ENCODE data around the gene SKIL. TPM values are rescaled to one million over a fixed set of nuclear protein-coding genes. Genes with fewer than 3 reads are reported as not detected.

SKIL gene
- total RNA-seq, 1 donor from 2014 or later: 98.0 TPM

GRCh38 chr3:170438836-170439235, 81.3 kb downstream of the SKIL start:
- no peak for TF ChIP-seq CTCF (IDR thresholded peaks at IDR 0.05; ENCODE audit: unreplicated experiment)
- Mint-ChIP-seq H3K4me1 (ENCODE audit: low read depth) (peaks cover 7% of the 10 kb centered on the region), H3K36me3 (ENCODE audit: insufficient read depth) (no peaks in the 10 kb centered on the region), H3K27ac (no peak overlapping the region), H3K4me3 (ENCODE audit: low read depth) (no peak overlapping the region), H3K9me3 (ENCODE audit: low read depth) (no peaks in the 10 kb centered on the region), H3K27me3 (peaks cover 3% of the 10 kb centered on the region)
- DNase-seq (ENCODE audit: low spot score, unreplicated experiment): no peak

- no peak for TF ChIP-seq CTCF (IDR thresholded peaks at IDR 0.05; ENCODE audit: unreplicated experiment)
- peaks cover 3% of the 10 kb centered on the region for H3K27me3 Mint-ChIP-seq
- H3K27ac Mint-ChIP-seq: no peak overlapping the region
- H3K9me3 Mint-ChIP-seq (ENCODE audit: low read depth): no peaks in the 10 kb centered on the region
- no peak for DNase-seq (ENCODE audit: low spot score, unreplicated experiment)
- peaks cover 7% of the 10 kb centered on the region for H3K4me1 Mint-ChIP-seq (ENCODE audit: low read depth)
- H3K4me3 Mint-ChIP-seq (ENCODE audit: low read depth): no peak overlapping the region
- no peaks in the 10 kb centered on the region for H3K36me3 Mint-ChIP-seq (ENCODE audit: insufficient read depth)
These were observed 82.8 kb downstream of the SKIL start for GRCh38 chr3:170440344-170440743.

DNA sequence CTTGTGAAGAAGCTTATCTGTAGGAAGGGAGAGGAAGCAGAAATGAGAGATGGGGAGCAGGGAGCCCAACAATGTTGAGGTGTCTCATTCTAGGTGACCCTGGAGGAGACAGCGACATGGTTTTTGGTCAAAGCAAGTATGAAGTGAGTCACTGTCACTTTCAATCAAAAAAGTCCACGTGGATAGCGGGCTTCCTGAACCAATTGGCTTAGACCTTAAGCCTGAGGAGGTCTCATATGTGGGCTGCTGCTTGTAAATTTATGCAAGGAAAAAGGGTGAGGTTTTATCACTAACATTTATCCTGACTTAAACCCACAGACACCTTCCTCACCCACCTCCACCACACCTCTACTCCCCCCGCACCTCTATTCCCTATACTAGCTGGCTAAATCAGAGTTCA, 83.9 kb downstream of the SKIL start:
- Mint-ChIP-seq H3K27ac (no peak overlapping the region), H3K4me3 (ENCODE audit: low read depth) (no peak overlapping the region), H3K36me3 (ENCODE audit: insufficient read depth) (no peaks in the 10 kb centered on the region), H3K9me3 (ENCODE audit: low read depth) (no peaks in the 10 kb centered on the region), H3K27me3 (peaks cover 3% of the 10 kb centered on the region), H3K4me1 (ENCODE audit: low read depth) (peaks cover 7% of the 10 kb centered on the region)
- TF ChIP-seq CTCF (IDR thresholded peaks at IDR 0.05; ENCODE audit: unreplicated experiment): no peak
- DNase-seq (ENCODE audit: low spot score, unreplicated experiment): no peak

- no peak for DNase-seq (ENCODE audit: low spot score, unreplicated experiment)
- Mint-ChIP-seq H3K36me3 (ENCODE audit: insufficient read depth) (no peaks in the 10 kb centered on the region), H3K27ac (no peak overlapping the region), H3K4me3 (ENCODE audit: low read depth) (no peak overlapping the region), H3K4me1 (ENCODE audit: low read depth) (peaks cover 6% of the 10 kb centered on the region), H3K9me3 (ENCODE audit: low read depth) (no peaks in the 10 kb centered on the region), H3K27me3 (peaks cover 3% of the 10 kb centered on the region)
- no peak for TF ChIP-seq CTCF (IDR thresholded peaks at IDR 0.05; ENCODE audit: unreplicated experiment)
These were observed 85.4 kb downstream of the SKIL start for GRCh38 chr3:170442947-170443346.

- H3K4me3 Mint-ChIP-seq (ENCODE audit: low read depth): no peak overlapping the region
- H3K36me3 Mint-ChIP-seq (ENCODE audit: insufficient read depth): no peaks in the 10 kb centered on the region
- H3K27ac Mint-ChIP-seq: no peak overlapping the region
- H3K9me3 Mint-ChIP-seq (ENCODE audit: low read depth): no peaks in the 10 kb centered on the region
- peaks cover 3% of the 10 kb centered on the region for H3K27me3 Mint-ChIP-seq
- DNase-seq (ENCODE audit: low spot score, unreplicated experiment): no peak
- H3K4me1 Mint-ChIP-seq (ENCODE audit: low read depth): peaks cover under 1% of the 10 kb centered on the region
- no peak for TF ChIP-seq CTCF (IDR thresholded peaks at IDR 0.05; ENCODE audit: unreplicated experiment)
These were observed 85.9 kb downstream of the SKIL start for GRCh38 chr3:170443457-170443856.

Small RNA genes lying within 50 kb of the gene (microRNA-seq; reads per million reads assigned to microRNA genes)
- not detected for gene MIR6828 (ENCODE audit: borderline number of aligned reads, unreplicated experiment)

Other genes starting within 250 kb of the SKIL start
- gene PHC3, start 176.0 kb upstream of the SKIL start, total RNA-seq: 57.5 and 71.8 TPM in 2 replicates
- gene PRKCI, start 135.3 kb upstream of the SKIL start, total RNA-seq: 61.4 and 67.6 TPM in 2 replicates
- 1.7 and 2.4 TPM in 2 replicates for gene CLDN11, start 61.2 kb downstream of the SKIL start, total RNA-seq
- 0.93 and 1.2 TPM in 2 replicates for gene SLC7A14, start 228.4 kb downstream of the SKIL start, total RNA-seq